Measurements from ENCODE around the gene NOS3.
"Not testable (repeated sequence)": the region's sequence is repeated elsewhere in the genome, so short reads cannot be mapped to it uniquely, and the experiment has no call there.

The NOS3 gene

DNA sequence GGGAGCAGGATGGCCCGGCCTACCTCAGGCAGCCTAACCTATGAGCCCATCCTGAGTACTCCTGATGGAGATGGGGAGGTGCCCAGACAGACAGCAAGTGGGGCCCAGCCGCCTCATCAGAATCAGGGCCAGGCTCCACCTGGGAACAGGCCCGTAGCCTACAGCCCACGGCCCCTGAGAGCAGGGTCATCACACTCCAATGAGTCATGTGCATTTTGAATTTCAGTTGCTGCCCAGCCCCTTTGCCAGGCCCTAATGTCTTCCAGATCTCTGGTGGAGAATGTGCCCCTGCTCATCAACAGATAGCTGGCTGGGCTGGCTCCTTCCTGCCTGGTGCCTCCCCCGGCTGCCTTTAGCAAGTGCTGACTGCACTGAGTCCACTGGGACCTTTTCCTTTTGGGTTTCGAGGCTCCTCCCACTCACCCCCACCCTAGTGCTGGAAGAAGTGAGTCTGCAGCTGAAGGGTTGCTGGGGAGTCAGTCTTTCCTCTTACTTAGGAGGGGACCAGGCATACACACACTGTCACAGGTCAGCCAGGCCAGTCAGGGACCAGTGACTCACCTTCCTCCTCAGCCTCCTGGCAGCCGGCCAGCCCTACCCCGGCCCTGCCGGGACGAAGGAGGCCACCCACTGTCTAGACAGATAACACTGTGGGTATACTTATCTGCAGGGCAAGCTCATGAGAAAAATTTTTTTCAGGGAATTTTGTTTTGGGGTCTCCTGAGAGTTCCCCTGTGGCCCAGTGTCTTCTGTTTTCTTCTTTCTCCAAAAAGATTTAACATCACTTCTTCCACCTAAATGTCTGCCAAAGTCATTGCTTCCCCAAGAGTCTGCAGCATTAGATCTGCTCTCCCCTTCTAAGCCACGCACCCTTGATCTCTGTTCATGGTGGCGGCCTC is 48.4 kb downstream of the NOS3 start:
- peak; percentile 88 for DNase-seq (ENCODE audit: low read depth)

DNA sequence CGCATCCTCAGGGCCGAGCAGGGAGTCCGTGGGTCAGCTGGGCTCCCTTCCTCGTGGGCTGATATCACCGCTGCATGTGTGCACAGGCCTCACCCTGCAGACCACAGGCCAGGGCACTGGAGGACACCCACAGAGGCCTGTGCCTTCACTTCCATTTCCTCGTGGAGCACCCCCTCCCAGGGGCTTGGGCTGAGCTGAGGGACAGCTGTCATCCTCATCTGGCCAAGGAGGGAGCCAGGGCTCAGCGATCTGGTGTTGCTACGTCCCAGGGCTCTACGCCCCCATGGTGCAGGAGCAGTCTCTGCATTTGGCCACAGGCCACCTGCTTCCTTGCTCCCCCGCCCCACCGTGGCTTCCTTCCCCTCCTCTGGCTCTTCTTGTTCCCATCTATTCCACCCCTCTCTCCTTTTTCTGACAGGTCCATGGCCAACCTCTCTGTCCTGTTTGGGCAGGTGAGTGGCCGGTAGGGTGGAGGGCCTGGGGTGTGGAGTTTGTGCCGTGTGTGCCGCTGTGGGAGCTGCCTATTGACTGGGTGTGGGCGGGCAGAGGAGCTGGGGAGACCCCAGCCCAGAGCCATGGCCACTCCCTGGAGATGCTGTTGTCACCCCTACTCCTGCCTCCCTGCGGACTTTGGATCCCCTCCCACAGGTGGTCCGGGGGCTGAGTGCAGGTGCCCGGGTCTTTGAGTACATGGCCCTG is 49.2 kb downstream of the NOS3 start:
- no peak for DNase-seq (ENCODE audit: low read depth)

DNA sequence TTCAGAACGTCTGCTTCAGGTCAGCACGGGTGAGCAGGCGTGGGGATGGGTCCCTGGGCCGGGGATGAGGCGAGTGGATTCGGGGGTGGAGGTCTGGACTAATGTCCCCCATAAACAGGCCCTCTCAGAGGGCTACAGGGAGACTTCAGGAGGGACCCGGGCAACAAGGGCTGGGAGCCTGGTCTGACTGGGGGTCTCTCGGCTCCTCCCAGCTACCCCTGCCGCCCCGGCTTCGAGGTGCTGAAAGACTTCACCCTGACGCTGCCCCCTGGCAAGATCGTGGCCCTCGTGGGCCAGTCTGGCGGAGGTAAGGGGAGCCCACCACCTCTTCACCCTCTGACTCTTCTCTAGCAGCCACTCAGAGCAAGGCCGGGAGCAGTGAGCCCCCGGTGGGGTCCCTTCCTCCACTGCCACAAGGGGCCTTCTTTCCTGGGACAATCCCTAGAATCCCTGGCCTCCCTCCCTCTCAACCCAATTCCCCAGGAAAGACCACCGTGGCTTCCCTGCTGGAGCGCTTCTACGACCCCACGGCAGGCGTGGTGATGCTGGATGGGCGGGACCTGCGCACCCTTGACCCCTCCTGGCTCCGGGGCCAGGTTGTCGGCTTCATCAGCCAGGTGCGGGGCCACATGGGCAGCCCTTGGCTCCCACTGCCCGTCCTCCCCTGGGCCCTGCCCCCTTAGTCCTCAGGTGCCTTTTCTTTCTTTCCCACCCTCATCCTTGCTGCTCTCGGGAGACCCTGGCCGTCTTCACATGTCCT is 50.0 kb downstream of the NOS3 start:
- no peak for DNase-seq (ENCODE audit: low read depth)

DNA sequence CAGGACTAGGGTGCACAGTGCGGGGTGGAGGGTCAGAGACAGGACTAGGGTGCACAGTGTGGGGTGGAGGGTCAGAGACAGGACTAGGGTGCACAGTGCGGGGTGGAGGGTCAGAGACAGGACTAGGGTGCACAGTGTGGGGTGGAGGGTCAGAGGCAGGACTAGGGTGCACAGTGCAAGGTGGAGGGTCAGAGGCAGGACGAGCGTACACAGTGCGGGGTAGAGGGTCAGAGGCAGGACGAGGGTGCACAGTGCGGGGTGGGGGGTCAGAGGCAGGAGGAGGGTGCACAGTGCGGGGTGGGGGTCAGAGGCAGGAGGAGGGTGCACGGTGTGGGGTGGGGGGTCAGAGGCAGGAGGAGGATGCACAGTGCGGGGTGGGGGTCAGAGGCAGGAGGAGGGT is 52.6 kb downstream of the NOS3 start:
- DNase-seq (ENCODE audit: low read depth) = not testable (repeated sequence)

DNA sequence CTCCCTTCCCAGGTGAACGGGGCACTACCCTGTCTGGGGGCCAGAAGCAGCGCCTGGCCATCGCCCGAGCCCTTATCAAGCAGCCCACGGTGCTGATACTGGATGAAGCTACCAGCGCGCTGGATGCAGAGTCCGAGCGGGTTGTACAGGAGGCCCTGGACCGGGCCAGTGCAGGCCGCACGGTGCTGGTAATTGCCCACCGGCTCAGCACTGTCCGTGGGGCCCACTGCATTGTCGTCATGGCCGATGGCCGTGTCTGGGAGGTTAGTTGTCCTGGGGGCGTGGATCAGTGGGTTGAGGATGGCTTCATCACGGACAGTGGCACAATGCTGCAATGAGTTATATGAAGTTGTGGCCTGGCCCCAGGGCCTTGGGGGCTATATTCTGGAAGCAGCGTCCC is 53.1 kb downstream of the NOS3 start:
- DNase-seq (ENCODE audit: low read depth) = no peak

DNA sequence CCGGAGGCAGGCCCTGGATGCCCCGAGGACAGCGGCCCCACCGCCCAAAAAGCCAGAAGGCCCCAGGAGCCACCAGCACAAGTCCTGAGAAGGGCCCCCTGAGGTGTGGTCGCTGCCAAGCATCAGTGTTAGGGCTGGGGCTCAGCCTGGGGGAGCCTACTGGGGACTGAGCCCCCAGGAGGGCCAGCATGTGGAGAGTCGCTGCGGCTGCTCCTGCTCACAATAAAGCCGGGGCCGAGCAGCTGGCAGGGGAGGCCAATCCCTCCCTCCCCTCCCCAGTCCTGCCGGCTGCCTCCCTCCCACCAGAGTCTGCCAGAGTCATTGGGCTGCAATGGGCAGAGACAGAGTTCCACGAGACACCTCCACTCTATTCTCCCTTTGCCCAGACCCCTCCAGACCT is 54.4 kb downstream of the NOS3 start:
- DNase-seq (ENCODE audit: low read depth) = no peak

DNA sequence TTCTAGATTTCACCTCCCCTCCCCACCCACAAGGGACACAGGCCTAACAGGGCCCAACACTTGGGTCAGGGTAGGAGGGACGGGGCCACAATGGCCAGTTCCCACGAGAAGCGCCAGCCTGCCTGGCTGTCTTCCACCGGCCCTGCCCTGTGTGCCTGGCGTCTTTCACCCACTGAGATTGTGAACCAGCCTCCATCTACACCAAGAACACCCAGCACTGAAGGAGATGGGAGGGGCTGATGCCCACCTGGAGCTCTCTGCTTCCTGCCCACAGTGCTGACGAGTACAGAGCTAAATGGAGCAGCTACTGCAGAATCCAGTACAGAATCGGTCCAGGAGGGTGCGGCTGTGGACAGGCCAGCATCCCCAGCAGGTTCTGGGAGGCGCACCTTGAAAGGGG is 55.1 kb downstream of the NOS3 start:
- DNase-seq (ENCODE audit: low read depth) = no peak

DNA sequence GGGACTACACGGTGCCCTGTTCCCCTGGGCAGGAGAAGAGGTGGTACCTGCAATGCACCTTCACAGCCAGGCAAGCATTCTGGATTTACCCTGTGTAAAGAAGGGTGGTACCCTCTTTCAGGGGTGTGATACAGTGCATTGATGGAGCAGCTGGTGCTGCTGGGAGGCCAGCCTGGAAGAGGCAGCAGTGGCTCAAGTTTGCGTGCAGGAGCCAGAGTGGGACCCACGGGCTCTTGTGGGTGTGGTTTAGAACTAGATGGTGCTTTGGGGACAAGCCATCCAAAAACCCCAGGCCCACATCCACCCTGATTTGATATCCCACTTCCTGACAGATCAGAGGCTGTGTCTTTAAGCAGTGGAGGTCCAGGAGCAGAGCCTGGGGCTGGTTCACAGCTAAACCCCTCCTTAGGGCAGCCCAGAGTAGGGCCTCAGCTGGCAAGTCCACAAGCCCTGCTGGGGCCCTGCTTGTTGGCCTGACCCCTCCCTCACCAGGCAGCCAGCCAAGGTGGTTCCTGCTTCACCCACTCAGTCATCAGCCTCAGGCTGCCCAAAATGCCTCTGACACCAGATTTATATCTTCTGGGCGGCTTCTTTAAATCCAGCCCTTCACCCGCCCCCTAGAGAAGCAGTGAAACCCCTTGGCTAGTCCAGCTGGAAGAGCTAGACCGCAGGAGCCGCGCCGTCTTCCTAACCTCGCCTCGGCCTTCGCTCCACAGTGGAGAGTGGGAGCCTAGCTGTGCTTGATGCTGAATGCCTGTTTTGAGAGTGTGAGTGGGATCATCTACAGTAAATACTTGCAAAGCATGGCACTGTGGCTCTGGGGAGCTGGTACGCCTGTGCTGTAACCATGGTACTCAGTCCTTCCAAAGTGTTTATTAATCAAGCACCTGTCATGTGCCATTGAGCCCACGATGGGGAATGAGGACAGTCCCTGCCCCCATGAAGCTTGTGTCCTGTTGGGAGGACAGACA is 56.1 kb downstream of the NOS3 start:
- peak; percentile 80 for DNase-seq (ENCODE audit: low read depth)

DNA sequence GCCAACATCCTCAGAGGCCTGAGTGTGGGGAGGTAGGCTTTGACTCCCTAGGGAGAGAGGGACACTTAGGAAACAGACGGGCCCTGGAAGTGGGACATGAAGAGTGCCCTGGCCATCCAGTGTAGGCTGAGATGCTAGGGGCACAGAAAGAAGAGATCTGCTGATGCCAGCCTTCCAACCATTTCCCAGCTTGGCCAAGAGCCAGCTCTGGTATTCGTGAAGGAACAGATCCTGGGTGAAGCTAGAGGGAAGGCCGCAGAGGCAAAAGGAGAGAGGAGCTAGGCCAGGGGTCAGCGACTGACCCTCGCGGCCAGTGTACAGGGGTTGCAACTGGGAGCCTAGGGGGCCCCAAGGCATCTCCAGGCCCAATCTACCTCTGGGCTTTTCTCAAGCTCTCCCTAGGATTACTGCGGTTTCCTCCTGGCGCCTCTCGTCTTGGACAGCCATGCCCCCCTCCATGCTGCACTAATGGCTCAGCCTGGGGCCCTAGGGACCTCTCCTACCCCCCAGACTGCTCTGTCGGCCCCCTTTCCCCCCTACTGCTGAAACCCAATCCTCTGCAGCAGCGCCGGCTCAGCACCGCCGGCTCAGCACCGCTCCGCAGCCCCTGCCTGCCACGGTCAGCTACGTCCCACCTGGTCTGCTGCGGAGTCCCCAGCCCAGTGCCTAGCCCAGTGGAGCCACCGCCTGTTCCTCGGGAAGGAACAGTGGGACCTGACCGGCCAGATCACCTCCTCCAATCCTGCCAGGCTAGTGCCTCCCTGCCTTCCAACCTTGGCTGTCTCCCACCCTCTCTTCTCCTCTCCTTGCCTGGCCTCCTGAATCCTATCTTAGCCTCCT is 57.4 kb downstream of the NOS3 start, which contains the start of gene ASIC3:
Gene ASIC3 (plus strand): TSS at position 556 of the 840 bp plus-strand sequence. CDS start 355 bp downstream, outside the sequence.
- no peak for DNase-seq (ENCODE audit: low read depth)

DNA sequence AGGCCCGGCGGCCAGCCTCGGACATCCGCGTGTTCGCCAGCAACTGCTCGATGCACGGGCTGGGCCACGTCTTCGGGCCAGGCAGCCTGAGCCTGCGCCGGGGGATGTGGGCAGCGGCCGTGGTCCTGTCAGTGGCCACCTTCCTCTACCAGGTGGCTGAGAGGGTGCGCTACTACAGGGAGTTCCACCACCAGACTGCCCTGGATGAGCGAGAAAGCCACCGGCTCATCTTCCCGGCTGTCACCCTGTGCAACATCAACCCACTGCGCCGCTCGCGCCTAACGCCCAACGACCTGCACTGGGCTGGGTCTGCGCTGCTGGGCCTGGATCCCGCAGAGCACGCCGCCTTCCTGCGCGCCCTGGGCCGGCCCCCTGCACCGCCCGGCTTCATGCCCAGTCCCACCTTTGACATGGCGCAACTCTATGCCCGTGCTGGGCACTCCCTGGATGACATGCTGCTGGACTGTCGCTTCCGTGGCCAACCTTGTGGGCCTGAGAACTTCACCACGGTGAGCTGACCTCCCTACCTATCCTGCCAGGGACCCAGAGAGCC is 58.2 kb downstream of the NOS3 start:
- DNase-seq (ENCODE audit: low read depth) = no peak

DNA sequence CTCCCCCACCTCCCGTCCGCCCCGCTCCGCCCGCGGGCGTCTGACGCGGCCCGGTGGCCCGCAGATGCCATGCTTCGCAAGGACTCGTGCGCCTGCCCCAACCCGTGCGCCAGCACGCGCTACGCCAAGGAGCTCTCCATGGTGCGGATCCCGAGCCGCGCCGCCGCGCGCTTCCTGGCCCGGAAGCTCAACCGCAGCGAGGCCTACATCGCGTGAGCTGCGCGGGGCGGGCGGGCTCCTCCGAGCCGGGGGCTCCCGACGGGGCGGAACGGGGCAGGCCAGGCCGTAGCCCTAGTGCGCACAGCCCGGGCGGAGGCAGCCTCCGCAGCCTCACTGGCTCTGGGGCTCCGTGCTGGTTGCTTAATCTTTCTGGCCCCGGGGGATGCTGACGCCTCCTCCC is 60.3 kb downstream of the NOS3 start:
- no peak for DNase-seq (ENCODE audit: low read depth)

DNA sequence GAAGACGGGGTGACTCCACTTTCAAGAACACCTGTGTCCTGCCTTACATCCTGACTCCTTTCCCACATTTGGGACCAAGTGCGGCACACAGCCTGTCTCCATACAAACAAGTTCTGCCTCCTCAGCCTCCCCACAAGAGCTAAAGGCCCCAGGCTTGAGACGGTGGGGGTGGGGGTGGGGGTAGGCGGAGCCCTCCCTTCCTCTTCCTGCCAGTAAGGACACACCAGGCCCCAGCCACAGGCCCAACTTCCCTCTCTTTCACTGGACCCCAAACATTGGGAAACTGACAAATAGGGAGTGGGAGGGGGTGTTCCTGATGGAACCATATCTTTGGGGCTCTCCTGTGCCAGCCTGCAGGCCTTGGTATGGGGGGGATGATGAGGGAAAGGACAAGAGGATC is 62.3 kb downstream of the NOS3 start:
- no peak for DNase-seq (ENCODE audit: low read depth)

DNA sequence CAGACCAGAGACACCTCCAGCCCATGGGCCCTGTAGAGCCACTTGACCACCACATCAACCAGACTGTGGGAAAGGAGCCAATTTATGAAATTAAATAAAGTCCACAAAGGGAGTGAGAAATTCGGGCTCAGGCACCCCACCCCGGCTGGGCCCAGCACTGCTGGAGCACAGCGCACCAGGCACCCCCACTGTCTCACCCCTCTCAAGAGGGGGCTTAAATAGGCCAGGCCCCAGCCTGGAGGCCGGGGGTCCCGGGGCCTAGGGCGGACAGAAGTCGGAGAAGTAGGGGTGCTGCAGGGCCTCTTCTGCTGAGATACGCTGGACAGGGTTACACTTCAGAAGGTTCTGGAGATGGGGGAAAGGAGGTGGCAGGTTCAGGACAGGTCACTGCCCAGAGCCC is 62.9 kb downstream of the NOS3 start:
- no peak for DNase-seq (ENCODE audit: low read depth)

DNA sequence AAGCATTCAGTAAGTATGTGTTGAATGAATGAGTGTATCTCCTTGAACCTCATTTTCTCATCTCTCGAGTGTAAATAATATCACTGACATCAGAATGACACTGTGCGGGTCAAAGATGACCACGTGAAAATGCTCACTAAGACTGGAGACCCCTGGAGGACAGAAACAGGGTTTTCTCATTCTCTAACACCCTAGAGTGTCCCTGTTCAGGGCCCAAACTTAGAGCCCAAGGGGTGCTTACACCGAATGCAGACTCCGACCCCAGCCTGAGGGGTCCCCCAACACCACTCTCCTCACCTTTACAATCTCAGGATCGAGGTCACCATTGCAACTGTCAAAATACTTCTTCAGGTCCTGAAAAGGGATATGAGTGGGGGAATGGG is 65.5 kb downstream of the NOS3 start:
- DNase-seq (ENCODE audit: low read depth) = no peak

DNA sequence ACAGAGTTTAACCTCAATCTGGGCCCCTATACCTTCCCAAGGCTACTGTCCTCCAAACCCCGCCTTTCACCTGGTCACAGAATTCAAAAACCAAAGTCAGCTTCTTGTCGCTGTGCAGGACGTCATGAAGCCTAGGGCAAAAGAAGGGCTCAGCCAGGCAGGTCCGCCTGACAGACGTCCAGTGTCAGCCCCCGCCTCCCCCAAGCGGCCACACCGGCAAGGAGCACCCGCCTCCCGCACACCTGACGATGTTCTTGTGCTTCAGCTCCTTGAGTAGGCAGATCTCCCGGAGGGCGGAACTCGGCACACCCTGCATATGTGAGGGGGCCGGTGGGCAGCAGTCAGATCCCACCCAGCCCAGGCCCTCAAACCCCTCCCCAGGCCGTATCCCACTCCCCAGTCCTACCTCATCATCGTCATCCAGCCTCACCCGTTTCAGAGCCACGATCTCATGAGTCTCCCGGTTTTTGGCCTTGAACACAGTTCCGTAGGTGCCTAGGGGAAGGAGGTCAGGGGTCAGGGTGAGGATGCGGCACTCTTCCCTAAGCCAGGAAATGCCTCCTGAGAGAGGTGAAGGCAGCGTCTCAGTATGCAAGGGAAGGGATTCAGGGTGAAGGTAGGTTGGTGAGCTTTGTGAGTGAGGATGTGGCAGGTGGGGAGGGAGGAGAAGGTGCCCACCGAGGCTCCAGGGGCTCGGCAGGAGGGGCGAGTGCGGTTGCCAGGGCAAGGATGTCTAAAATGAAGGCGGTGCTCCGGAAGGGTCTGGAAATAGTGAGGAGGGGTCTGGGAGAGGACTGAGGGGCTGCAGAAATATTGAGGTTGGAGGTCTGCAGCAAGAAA is 66.1 kb downstream of the NOS3 start:
- DNase-seq (ENCODE audit: low read depth) = no peak

DNA sequence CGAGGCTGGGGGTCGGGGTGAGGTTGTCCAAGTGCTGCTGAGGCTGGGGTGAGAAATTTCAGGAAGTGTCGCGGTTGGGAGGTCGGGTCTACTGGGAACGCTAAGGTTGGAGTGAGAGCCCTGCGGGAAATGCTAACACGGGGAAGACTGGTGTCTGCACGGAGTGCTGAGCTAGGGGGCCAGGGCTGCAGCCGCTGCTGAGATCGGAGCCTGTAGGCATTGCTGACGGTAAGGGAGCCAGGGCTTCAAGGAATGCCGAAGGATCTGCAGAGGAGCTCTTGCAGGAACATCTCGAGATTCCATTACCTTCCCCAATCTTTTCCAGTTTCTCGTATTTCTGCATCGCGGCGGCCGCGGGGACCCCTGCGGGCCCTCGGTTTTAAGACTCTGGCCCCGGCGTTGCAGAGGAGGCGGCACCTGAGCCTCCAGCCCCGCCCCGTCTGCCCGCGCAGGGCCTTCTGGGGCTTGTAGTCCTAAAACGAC is 66.7 kb downstream of the NOS3 start, which contains the start of gene CDK5:
Gene CDK5 (minus strand): TSS at position 392 of the 483 bp plus-strand sequence. CDS start 49 bp downstream, at position 343.
- no peak for DNase-seq (ENCODE audit: low read depth)

DNA sequence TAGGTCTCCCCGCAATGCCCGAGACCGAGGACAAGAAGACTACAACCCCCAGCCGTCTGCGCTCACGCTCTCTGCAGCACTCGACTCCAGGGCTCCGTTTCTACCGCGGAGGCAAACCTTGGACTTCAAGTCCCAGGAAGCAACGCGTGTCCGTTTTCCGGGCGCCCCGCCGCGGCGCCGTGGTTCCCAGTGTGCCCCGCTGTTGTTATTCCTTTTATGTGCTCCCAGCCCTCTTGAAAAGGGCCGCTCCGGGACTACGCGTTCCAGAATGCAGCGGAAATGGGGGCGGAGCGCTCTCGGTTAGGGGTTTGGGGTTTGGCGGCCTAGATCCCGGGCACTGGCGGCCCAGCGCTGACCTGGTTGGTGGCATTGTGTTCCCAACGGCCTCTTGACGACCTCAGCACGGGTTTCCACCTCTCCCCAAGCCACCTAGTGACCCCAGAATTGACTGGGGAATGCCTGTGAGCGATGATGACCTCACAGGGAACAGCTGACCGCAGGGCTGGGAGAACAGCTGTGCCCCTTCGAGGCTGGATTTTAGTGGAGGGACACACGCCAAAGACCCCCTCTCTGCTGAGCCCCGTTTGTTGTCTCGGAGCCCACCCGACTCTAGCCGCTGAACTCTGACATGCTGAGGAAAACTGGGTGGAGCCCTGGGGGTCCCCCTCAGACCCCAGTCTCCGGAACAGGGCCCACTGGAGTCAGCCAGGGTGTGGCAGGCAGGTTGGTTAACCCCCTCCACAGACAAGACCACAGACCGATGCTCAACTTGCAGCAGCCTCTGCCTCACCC is 67.4 kb downstream of the NOS3 start:
- peak; percentile 98 for DNase-seq (ENCODE audit: low read depth)

DNA sequence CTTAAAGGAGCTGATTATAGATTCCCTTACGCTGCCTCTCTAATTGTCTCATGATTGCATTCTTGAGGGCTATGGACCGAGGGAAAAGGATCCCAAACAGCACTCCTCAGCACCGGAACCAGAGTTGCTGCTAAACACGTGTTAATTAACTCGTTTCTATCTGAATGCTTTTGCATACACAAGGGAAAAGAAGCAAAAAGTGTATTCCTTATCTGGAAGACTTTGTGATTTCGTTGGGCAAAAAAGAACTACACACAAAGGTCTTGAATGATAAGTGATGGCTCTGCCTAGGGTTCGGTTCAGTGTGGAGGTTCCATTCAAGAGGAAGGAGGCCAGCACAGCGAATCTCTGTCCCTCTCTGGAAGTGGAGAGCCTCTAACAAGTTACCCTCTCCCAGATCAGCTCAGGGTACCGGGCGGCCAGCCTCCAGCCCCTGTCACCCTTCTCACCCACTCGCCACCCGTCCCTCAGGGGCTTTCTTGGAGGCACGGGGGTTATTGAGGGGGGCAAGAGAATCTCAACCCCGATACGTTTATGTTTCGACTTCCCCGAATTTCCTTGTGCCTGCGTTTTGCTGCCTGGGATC is 68.1 kb downstream of the NOS3 start:
- DNase-seq (ENCODE audit: low read depth) = no peak

All from fibroblast of the conjunctiva (primary cell).